HEK293 (cell line): ENCODE data around the gene GSG1L2.

Experiments
- CTCF ChIA-PET: fragments of 350-600 bp; formaldehyde crosslinking; extraction: SDS; loops from one replicate; lab custom pipeline; 2021; ENCODE audit warnings: antibody characterized with exemption; lab: Yijun Ruan, JAX
- POLR2A ChIA-PET: fragments of 300-600 bp; formaldehyde crosslinking; extraction: SDS; loops from one replicate; lab custom pipeline; 2020; ENCODE audit warnings: antibody characterized with exemption, inconsistent platforms; lab: Yijun Ruan, JAX
- H3K27ac ChIP-seq: fragments of 200-500 bp; sonication (Bioruptor generic); 2 replicates; pipeline ENCODE4 v1.5.1; 2014; ENCODE audit warnings: low read depth, low read length, control low read depth, inconsistent platforms; ENCODE audit errors: extremely low read depth
- H3K36me3 ChIP-seq, 2 experiments: fragments of 200-500 bp in 1 of 2; sonication (Bioruptor generic) in 1 of 2; 1 replicate in 1 of 2; 2 replicates in 1 of 2; pipeline ENCODE4 v1.5.1; 2014 to 2017; ENCODE audit warnings: inconsistent platforms in 2 of 2, low read length in 2 of 2; ENCODE audit not compliant: control insufficient read depth in 2 of 2, insufficient read depth in 1 of 2
- H3K4me1 ChIP-seq: fragments of 200-500 bp; sonication (Bioruptor generic); 2 replicates; pipeline ENCODE4 v1.5.1; 2014; ENCODE audit warnings: mild to moderate bottlenecking, low read length, inconsistent platforms; ENCODE audit not compliant: control insufficient read depth, insufficient read depth
- H3K4me3 ChIP-seq: 2 replicates; pipeline ENCODE4 v1.5.1; 2011; ENCODE audit warnings: low read depth, mild to moderate bottlenecking, control low read depth, low read length, moderate library complexity
- H3K9me3 ChIP-seq: fragments of 200-500 bp; sonication (Bioruptor generic); 2 replicates; pipeline ENCODE4 v1.5.1; 2014; ENCODE audit warnings: low read depth, low read length, inconsistent platforms; ENCODE audit not compliant: control insufficient read depth, insufficient read depth
- GFI1B ChIP-seq: fragments of 450-650 bp; formaldehyde crosslinking; IDR thresholded peaks from 2 replicates; pipeline ENCODE4 v1.5.1; 2016; ENCODE audit warnings: missing biosample characterization, missing genetic modification characterization
- GLI2 ChIP-seq: fragments of 450-650 bp; formaldehyde crosslinking; IDR thresholded peaks from 2 replicates; pipeline ENCODE4; 2017; ENCODE audit warnings: missing biosample characterization, missing genetic modification characterization, low read depth, borderline replicate concordance
- HOXC10 ChIP-seq: sonication (generic); formaldehyde crosslinking; IDR thresholded peaks from 2 replicates; pipeline ENCODE4 v1.8.1; 2023; ENCODE audit warnings: mild to moderate bottlenecking, missing genetic modification reagents
- PRDM1 ChIP-seq: fragments of 450-650 bp; formaldehyde crosslinking; IDR thresholded peaks from 2 replicates; pipeline ENCODE4; 2016; ENCODE audit warnings: missing biosample characterization, missing genetic modification characterization
- YY1 ChIP-seq: fragments of 450-650 bp; formaldehyde crosslinking; IDR thresholded peaks from 2 replicates; pipeline ENCODE4 v1.5.1; 2018; ENCODE audit warnings: missing biosample characterization, missing genetic modification characterization
- ZBTB21 ChIP-seq: fragments of 450-650 bp; formaldehyde crosslinking; IDR thresholded peaks from 2 replicates; pipeline ENCODE4 v1.5.1; 2017; ENCODE audit warnings: missing biosample characterization, missing genetic modification characterization
- ZBTB7A ChIP-seq: fragments of 450-650 bp; formaldehyde crosslinking; IDR thresholded peaks from 2 replicates; pipeline ENCODE4 v1.5.1; 2016; ENCODE audit warnings: low read depth, missing biosample characterization, missing genetic modification characterization
- ZNF146 ChIP-seq: fragments of 450-650 bp; formaldehyde crosslinking; IDR thresholded peaks from 2 replicates; pipeline ENCODE4 v1.5.1; 2016; ENCODE audit warnings: missing biosample characterization, missing genetic modification characterization
- ZNF324 ChIP-seq: fragments of 450-650 bp; formaldehyde crosslinking; IDR thresholded peaks from 2 replicates; pipeline ENCODE4 v1.5.1; 2016; ENCODE audit warnings: missing biosample characterization, missing genetic modification characterization
- ZNF37A ChIP-seq: fragments of 450-650 bp; IDR thresholded peaks from 2 replicates; pipeline ENCODE4 v1.5.1; 2018; ENCODE audit warnings: missing biosample characterization, missing genetic modification characterization
- ZNF391 ChIP-seq: fragments of 450-650 bp; formaldehyde crosslinking; IDR thresholded peaks from 2 replicates; pipeline ENCODE4 v1.5.1; 2016; ENCODE audit warnings: low read depth, missing biosample characterization, missing genetic modification characterization, borderline replicate concordance
- ZNF48 ChIP-seq: fragments of 450-650 bp; formaldehyde crosslinking; IDR thresholded peaks from 2 replicates; pipeline ENCODE4 v1.5.1; 2016; ENCODE audit warnings: missing biosample characterization, missing genetic modification characterization
- ZNF623 ChIP-seq: fragments of 450-650 bp; formaldehyde crosslinking; IDR thresholded peaks from 2 replicates; pipeline ENCODE4 v1.5.1; 2016; ENCODE audit warnings: missing biosample characterization, missing genetic modification characterization
- ZNF626 ChIP-seq: fragments of 450-650 bp; sonication (Bioruptor Pico); formaldehyde crosslinking; IDR thresholded peaks from 2 replicates; pipeline ENCODE4 v1.5.1; 2018; ENCODE audit warnings: missing biosample characterization, missing genetic modification characterization, inconsistent platforms
- ZNF664 ChIP-seq: fragments of 450-650 bp; formaldehyde crosslinking; IDR thresholded peaks from 2 replicates; pipeline ENCODE4 v1.5.1; 2016; ENCODE audit warnings: missing biosample characterization, missing genetic modification characterization
- ZNF670 ChIP-seq: fragments of 450-650 bp; formaldehyde crosslinking; IDR thresholded peaks from 2 replicates; pipeline ENCODE4 v1.5.1; 2016; ENCODE audit warnings: missing biosample characterization, missing genetic modification characterization, low read depth
- ZNF707 ChIP-seq: fragments of 450-650 bp; formaldehyde crosslinking; IDR thresholded peaks from 2 replicates; pipeline ENCODE4 v1.5.1; 2016; ENCODE audit warnings: missing biosample characterization, missing genetic modification characterization
- ZNF785 ChIP-seq: fragments of 450-650 bp; formaldehyde crosslinking; IDR thresholded peaks from 2 replicates; pipeline ENCODE4 v1.5.1; 2016; ENCODE audit warnings: missing biosample characterization, missing genetic modification characterization
- TF ChIP-seq, protein P1 (sequence below): fragments of 450-650 bp; formaldehyde crosslinking; IDR thresholded peaks from 2 replicates; pipeline ENCODE4 v1.5.1; 2016; ENCODE audit warnings: missing biosample characterization, missing genetic modification characterization
- TF ChIP-seq, protein P2 (sequence below): fragments of 450-650 bp; formaldehyde crosslinking; IDR thresholded peaks from 2 replicates; pipeline ENCODE4 v1.5.1; 2016; ENCODE audit warnings: missing biosample characterization, missing genetic modification characterization
- TF ChIP-seq, protein P3 (sequence below): fragments of 450-650 bp; formaldehyde crosslinking; IDR thresholded peaks from 2 replicates; pipeline ENCODE4 v1.5.1; 2017; ENCODE audit warnings: missing biosample characterization, missing genetic modification characterization
- TF ChIP-seq, protein P4 (sequence below): fragments of 450-650 bp; IDR thresholded peaks from 2 replicates; pipeline ENCODE4 v1.5.1; 2018; ENCODE audit warnings: missing biosample characterization, mild to moderate bottlenecking, missing genetic modification characterization
- TF ChIP-seq, protein P5 (sequence below): fragments of 450-650 bp; formaldehyde crosslinking; optimal IDR thresholded peaks from 2 replicates; pipeline ENCODE3; 2016; ENCODE audit warnings: missing biosample characterization, mild to moderate bottlenecking, missing genetic modification characterization

The GSG1L2 gene

DNA sequence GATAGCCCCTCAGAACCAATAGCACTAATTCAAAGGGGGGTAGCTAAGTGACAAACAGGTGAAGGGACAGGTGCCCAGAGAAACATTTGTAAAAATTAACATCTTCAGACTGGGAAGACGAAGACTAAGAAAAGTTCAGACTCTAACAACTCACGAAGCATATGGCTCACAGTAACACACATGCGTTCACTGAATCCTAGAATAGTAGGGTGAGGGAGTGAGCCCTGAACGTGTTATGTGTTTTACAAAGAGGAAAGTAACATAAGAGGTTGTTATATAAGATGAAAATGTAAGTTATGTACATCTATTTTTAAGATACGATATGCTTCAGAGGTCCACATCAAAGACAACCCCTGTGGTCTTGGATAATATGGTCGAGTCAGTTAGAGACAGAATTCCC lies 15.2 kb downstream of the GSG1L2 start:
- Histone ChIP-seq H3K4me3 (no peak overlapping the region), H3K9me3 (peaks cover 2% of the 10 kb centered on the region), H3K27ac (no peak overlapping the region), H3K36me3 (no peaks in the 10 kb centered on the region), H3K4me1 (0 out of 2 replicates have a peak, but pooled peaks cover under 1% of the 10 kb centered on the region)
- TF ChIP-seq ZNF48 (no peak), ZBTB21 (tag by site-specific recombination) (no peak), ZNF670 (tag by site-specific recombination) (no peak), PRDM1 (tag by site-specific recombination) (no peak)
- TF ChIP-seq, protein P1, sequence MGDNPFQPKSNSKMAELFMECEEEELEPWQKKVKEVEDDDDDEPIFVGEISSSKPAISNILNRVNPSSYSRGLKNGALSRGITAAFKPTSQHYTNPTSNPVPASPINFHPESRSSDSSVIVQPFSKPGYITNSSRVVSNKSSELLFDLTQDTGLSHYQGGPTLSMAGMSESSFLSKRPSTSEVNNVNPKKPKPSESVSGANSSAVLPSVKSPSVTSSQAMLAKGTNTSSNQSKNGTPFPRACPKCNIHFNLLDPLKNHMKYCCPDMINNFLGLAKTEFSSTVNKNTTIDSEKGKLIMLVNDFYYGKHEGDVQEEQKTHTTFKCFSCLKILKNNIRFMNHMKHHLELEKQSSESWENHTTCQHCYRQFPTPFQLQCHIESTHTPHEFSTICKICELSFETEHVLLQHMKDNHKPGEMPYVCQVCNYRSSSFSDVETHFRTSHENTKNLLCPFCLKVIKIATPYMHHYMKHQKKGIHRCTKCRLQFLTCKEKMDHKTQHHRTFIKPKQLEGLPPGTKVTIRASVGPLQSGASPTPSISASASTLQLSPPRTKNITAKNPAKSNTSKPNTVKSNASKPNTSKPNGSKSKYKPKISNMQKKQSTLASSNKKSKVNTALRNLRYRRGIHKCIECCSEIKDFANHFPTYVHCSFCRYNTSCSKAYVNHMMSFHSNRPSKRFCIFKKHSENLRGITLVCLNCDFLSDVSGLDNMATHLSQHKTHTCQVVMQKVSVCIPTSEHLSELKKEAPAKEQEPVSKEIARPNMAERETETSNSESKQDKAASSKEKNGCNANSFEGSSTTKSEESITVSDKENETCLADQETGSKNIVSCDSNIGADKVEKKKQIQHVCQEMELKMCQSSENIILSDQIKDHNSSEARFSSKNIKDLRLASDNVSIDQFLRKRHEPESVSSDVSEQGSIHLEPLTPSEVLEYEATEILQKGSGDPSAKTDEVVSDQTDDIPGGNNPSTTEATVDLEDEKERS (tag by site-specific recombination), result no peak
- POLR2A ChIA-PET, result no interaction called here
- CTCF ChIA-PET, result interaction anchor here (1.3 kb wide), 1 partner anchor 83 kb away, joined by 4 read pairs; no protein-coding TSS in a partner anchor

DNA sequence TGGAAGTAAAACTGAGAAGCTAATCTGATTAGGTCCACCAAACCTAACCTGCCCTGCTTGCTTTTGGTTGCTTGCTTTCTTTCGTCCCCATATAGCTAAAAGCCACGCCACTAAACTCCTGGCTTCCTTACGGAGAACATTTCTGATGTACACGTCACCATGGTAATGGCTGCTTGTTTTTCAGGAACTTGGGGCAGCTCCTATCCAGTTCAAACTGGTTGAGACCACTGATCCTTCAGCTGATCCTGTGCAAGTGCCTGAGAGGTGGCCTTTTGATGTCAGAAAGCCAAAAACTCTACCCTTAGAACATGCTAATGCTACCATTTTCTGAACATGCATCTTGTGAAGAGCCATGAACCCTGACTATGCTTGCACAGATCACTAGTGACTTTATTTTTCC lies 16.1 kb downstream of the GSG1L2 start:
- Histone ChIP-seq H3K4me1 (0 out of 2 replicates have a peak, but pooled peaks cover 2% of the 10 kb centered on the region), H3K36me3 (no peaks in the 10 kb centered on the region), H3K27ac (no peak overlapping the region)
- TF ChIP-seq GLI2 (tag by site-specific recombination) (no peak), ZBTB7A (no peak), ZNF707 (tag by site-specific recombination) (no peak), ZNF626 (tag by site-specific recombination) (no peak), ZNF664 (tag by site-specific recombination) (no peak), ZNF785 (tag by site-specific recombination) (no peak)
- TF ChIP-seq, protein P2, sequence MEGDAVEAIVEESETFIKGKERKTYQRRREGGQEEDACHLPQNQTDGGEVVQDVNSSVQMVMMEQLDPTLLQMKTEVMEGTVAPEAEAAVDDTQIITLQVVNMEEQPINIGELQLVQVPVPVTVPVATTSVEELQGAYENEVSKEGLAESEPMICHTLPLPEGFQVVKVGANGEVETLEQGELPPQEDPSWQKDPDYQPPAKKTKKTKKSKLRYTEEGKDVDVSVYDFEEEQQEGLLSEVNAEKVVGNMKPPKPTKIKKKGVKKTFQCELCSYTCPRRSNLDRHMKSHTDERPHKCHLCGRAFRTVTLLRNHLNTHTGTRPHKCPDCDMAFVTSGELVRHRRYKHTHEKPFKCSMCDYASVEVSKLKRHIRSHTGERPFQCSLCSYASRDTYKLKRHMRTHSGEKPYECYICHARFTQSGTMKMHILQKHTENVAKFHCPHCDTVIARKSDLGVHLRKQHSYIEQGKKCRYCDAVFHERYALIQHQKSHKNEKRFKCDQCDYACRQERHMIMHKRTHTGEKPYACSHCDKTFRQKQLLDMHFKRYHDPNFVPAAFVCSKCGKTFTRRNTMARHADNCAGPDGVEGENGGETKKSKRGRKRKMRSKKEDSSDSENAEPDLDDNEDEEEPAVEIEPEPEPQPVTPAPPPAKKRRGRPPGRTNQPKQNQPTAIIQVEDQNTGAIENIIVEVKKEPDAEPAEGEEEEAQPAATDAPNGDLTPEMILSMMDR (tag by site-specific recombination), result no peak
- TF ChIP-seq, protein P3, sequence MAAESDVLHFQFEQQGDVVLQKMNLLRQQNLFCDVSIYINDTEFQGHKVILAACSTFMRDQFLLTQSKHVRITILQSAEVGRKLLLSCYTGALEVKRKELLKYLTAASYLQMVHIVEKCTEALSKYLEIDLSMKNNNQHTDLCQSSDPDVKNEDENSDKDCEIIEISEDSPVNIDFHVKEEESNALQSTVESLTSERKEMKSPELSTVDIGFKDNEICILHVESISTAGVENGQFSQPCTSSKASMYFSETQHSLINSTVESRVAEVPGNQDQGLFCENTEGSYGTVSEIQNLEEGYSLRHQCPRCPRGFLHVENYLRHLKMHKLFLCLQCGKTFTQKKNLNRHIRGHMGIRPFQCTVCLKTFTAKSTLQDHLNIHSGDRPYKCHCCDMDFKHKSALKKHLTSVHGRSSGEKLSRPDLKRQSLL (tag by site-specific recombination), result no peak
- TF ChIP-seq, all 188 proteins: peak for 0
- peaks cover 2% of the 10 kb centered on the region for H3K9me3 ChIP-seq
- ChIA-PET POLR2A (no interaction called here), CTCF (interaction anchor here (1.3 kb wide), 1 partner anchor 84 kb away, joined by 4 read pairs; no protein-coding TSS in a partner anchor)
- H3K4me3 ChIP-seq, result no peak overlapping the region

DNA sequence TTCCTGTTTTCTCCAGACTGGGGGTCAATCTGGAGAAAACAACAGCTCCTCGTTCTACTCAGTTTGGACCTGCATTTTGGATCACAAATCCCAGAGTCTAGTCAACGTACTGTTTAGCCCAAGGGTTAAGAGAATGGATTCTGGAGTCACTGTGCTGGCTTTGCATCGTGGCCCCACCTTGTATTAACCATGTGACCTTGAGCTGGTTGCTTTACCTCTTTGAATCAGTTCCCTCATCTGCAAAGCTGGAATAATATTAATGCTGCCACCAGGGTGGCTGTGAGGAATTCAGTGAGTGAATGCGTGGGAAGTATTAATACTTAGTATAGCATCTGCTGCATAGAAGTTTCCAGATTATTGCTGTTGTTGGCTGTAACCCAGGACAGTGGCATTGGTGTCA lies 19.2 kb downstream of the GSG1L2 start:
- H3K4me1 ChIP-seq, result 0 out of 2 replicates have a peak, but pooled peaks cover 2% of the 10 kb centered on the region
- H3K4me3 ChIP-seq, result no peak overlapping the region
- no peak overlapping the region for H3K27ac ChIP-seq
- TF ChIP-seq ZNF324 (tag by site-specific recombination), result no peak
- no peak for TF ChIP-seq GFI1B (tag by site-specific recombination)
- TF ChIP-seq ZNF670 (tag by site-specific recombination), result no peak
- no peak for TF ChIP-seq ZNF37A (tag by site-specific recombination)
- TF ChIP-seq, protein P4, sequence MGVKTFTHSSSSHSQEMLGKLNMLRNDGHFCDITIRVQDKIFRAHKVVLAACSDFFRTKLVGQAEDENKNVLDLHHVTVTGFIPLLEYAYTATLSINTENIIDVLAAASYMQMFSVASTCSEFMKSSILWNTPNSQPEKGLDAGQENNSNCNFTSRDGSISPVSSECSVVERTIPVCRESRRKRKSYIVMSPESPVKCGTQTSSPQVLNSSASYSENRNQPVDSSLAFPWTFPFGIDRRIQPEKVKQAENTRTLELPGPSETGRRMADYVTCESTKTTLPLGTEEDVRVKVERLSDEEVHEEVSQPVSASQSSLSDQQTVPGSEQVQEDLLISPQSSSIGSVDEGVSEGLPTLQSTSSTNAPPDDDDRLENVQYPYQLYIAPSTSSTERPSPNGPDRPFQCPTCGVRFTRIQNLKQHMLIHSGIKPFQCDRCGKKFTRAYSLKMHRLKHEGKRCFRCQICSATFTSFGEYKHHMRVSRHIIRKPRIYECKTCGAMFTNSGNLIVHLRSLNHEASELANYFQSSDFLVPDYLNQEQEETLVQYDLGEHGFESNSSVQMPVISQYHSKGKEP (tag by site-specific recombination), result no peak
- TF ChIP-seq, protein P5, sequence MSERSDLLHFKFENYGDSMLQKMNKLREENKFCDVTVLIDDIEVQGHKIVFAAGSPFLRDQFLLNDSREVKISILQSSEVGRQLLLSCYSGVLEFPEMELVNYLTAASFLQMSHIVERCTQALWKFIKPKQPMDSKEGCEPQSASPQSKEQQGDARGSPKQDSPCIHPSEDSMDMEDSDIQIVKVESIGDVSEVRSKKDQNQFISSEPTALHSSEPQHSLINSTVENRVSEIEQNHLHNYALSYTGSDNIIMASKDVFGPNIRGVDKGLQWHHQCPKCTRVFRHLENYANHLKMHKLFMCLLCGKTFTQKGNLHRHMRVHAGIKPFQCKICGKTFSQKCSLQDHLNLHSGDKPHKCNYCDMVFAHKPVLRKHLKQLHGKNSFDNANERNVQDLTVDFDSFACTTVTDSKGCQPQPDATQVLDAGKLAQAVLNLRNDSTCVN (tag by site-specific recombination), result no peak
- no peak for TF ChIP-seq YY1 (tag by site-specific recombination)
- TF ChIP-seq ZNF391 (tag by site-specific recombination), result no peak
- TF ChIP-seq ZNF623 (tag by site-specific recombination), result no peak
- no peak for TF ChIP-seq ZNF146 (tag by site-specific recombination)
- no peak for TF ChIP-seq HOXC10 (CRISPR knock-in tag)
- CTCF ChIA-PET, result interaction anchor here (0.6 to 1.9 kb wide), 10 partner anchors 9 to 479 kb away, joined by 3 to 6 read pairs (median 4); partner anchors contain the start of gene DHRS7C
- peaks cover 2% of the 10 kb centered on the region for H3K9me3 ChIP-seq
- no peaks in the 10 kb centered on the region for H3K36me3 ChIP-seq
- POLR2A ChIA-PET, result interaction anchor here (1.7 to 1.9 kb wide), 2 partner anchors 27 to 36 kb away, joined by 3 to 5 read pairs; no protein-coding TSS in a partner anchor
